SHP77 treated with DMSO at 0.1 percent for 48 hours (cell line): ENCODE data around the gene HEATR1.
A peak's percentile ranks its signal among the peaks of the same experiment; 100 is the strongest.
"Not testable (repeated sequence)": the region's sequence is repeated elsewhere in the genome, so short reads cannot be mapped to it uniquely, and the experiment has no call there.

Source experiments
- DNase-seq: peaks from one replicate; lab custom pipeline; 2025; lab: John Stamatoyannopoulos, UW

HEATR1 gene

GRCh38 chr1:236603991-236604904 is at the start of gene HEATR1:
TSS of gene HEATR1 (minus strand) at chr1:236604516. CDS start at chr1:236604095, 421 bp downstream.
- DNase-seq, result peak; percentile 89

- DNase-seq, result no peak
Measured at GRCh38 chr1:236645016-236645680, 40.8 kb upstream of the HEATR1 start.

GRCh38 chr1:236642763-236643162 is 38.4 kb upstream of the HEATR1 start:
- no peak for DNase-seq

- no peak for DNase-seq
Measured at GRCh38 chr1:236639686-236640085, 35.4 kb upstream of the HEATR1 start.

GRCh38 chr1:236638945-236639344 is 34.6 kb upstream of the HEATR1 start:
- peak; percentile 92 for DNase-seq

GRCh38 chr1:236636017-236636416 is 31.7 kb upstream of the HEATR1 start:
- no peak for DNase-seq

- no peak for DNase-seq
Measured at GRCh38 chr1:236627727-236628408, 23.6 kb upstream of the HEATR1 start.

- DNase-seq, result no peak
Measured at GRCh38 chr1:236623371-236624166, 19.3 kb upstream of the HEATR1 start.

GRCh38 chr1:236622407-236622806 is 18.1 kb upstream of the HEATR1 start:
- no peak for DNase-seq

GRCh38 chr1:236619398-236619797 is 15.1 kb upstream of the HEATR1 start:
- no peak for DNase-seq

- DNase-seq, result no peak
Measured at GRCh38 chr1:236618507-236618906, 14.2 kb upstream of the HEATR1 start.

- DNase-seq, result no peak
Measured at GRCh38 chr1:236615399-236616148, 11.3 kb upstream of the HEATR1 start.

- no peak for DNase-seq
Measured at GRCh38 chr1:236612349-236612748, 8.0 kb upstream of the HEATR1 start.

- peak; percentile 27 for DNase-seq
Measured at GRCh38 chr1:236608930-236609726, 4.8 kb upstream of the HEATR1 start.

GRCh38 chr1:236607597-236607996 is 3.3 kb upstream of the HEATR1 start:
- DNase-seq, result not testable (repeated sequence)

- DNase-seq, result no peak
Measured at GRCh38 chr1:236604905-236605806, 840 bp upstream of the HEATR1 start.

GRCh38 chr1:236602171-236602570 is 2.1 kb downstream of the HEATR1 start:
- no peak for DNase-seq

- DNase-seq, result no peak
Measured at GRCh38 chr1:236590553-236591150, 13.7 kb downstream of the HEATR1 start.

- DNase-seq, result no peak
Measured at GRCh38 chr1:236589531-236589930, 14.8 kb downstream of the HEATR1 start.
